HEK293T (cell line): ENCODE data around the gene NOTCH2.

Experiments used
- FOXA1 ChIP-seq: fragments of 450-650 bp; IDR thresholded peaks from 2 replicates; pipeline ENCODE4 v1.6.1; 2016; ENCODE audit warnings: mild to moderate bottlenecking
- FOXK2 ChIP-seq: fragments of 450-650 bp; IDR thresholded peaks from 2 replicates; pipeline ENCODE4 v1.6.1; 2016; ENCODE audit warnings: mild to moderate bottlenecking
- HDGF ChIP-seq: fragments of 450-650 bp; IDR thresholded peaks from 2 replicates; pipeline ENCODE4 v1.6.1; 2017; ENCODE audit warnings: antibody characterized with exemption, borderline replicate concordance
- LEF1 ChIP-seq: fragments of 450-650 bp; IDR thresholded peaks from 2 replicates; pipeline ENCODE4 v1.6.1; 2017; ENCODE audit warnings: mild to moderate bottlenecking, borderline replicate concordance
- NFRKB ChIP-seq: fragments of 450-650 bp; IDR thresholded peaks from 2 replicates; pipeline ENCODE4 v1.6.1; 2016; ENCODE audit warnings: mild to moderate bottlenecking, moderate library complexity
- SP1 ChIP-seq: fragments of 450-650 bp; IDR thresholded peaks from 2 replicates; pipeline ENCODE4 v1.6.1; 2017
- SUZ12 ChIP-seq: fragments of 450-650 bp; IDR thresholded peaks from 2 replicates; pipeline ENCODE4 v1.6.1; 2016; ENCODE audit warnings: mild to moderate bottlenecking
- TARDBP ChIP-seq: fragments of 450-650 bp; IDR thresholded peaks from 2 replicates; pipeline ENCODE4 v1.6.1; 2016
- TF ChIP-seq, protein P1 (sequence below): fragments of 450-650 bp; IDR thresholded peaks from 2 replicates; pipeline ENCODE4 v1.6.1; 2016

DNA sequence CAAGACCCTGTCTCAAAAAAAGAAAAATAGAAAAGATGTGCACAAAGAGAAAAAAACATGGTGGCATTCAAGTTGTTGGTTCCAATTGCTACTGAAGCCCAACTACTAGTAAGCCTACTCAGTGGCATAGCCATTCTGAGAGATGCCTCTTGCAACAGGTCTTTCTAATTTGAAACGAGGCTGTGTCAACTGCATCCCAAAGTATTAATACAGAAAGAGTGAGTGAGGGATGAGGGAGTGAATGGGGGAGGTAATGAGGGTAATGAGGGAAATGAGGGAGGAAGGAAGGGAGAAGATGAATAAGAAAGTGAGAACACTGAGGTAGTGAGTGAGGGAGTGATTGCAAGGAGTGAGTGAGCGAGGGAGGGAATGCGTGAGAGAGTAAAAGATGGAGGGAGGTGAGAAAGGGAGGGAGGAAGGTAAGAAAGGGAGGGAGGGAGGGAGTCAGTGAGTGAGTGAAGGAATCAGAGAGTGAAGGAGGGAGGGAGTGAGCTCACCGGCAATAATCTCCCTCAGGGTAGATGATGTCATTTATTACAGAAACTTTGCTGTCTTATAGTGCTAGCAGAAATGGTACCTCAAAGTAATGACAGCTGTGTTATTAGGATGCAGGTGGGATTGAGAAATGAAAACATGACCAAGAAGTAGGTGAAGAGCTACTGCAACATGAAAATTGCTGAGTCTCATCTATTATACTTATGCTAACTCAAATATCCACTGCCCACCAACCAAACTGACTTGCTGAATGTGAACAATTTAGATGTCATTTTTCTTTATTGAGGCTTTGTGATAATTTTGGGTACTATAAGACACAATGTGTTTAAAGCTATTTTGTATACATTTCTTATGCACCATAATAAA lies 97.5 kb downstream of the NOTCH2 start:
- TF ChIP-seq, protein P1, sequence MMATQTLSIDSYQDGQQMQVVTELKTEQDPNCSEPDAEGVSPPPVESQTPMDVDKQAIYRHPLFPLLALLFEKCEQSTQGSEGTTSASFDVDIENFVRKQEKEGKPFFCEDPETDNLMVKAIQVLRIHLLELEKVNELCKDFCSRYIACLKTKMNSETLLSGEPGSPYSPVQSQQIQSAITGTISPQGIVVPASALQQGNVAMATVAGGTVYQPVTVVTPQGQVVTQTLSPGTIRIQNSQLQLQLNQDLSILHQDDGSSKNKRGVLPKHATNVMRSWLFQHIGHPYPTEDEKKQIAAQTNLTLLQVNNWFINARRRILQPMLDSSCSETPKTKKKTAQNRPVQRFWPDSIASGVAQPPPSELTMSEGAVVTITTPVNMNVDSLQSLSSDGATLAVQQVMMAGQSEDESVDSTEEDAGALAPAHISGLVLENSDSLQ = no peak
- TF ChIP-seq HDGF (no peak), LEF1 (no peak), FOXA1 (no peak), TARDBP (no peak), SP1 (no peak), SUZ12 (no peak), NFRKB (no peak), FOXK2 (no peak)
